Osteocyte (in vitro differentiated cells): ENCODE data around the gene KCNQ2. TPM values are rescaled to one million over a fixed set of nuclear protein-coding genes. Genes with fewer than 3 reads are reported as not detected.

ENCODE experiments used
- DNase-seq: peaks from one replicate; pipeline ENCODE4 v3.0.0; 2021; ENCODE audit warnings: mixed read lengths; ENCODE audit not compliant: unreplicated experiment; ENCODE audit errors: extremely low spot score
- H3K27ac Mint-ChIP-seq: one replicate; pipeline ENCODE4 v1.8.0; 2021; ENCODE audit warnings: mild to moderate bottlenecking, mixed read lengths; ENCODE audit not compliant: unreplicated experiment
- H3K27me3 Mint-ChIP-seq: one replicate; pipeline ENCODE4 v1.8.0; 2021; ENCODE audit warnings: mixed read lengths; ENCODE audit not compliant: unreplicated experiment
- H3K36me3 Mint-ChIP-seq: one replicate; pipeline ENCODE4 v1.8.0; 2021; ENCODE audit warnings: mixed read lengths; ENCODE audit not compliant: unreplicated experiment
- H3K4me1 Mint-ChIP-seq: one replicate; pipeline ENCODE4 v1.8.0; 2021; ENCODE audit warnings: mixed read lengths; ENCODE audit not compliant: unreplicated experiment
- H3K4me3 Mint-ChIP-seq: one replicate; pipeline ENCODE4 v1.8.0; 2021; ENCODE audit warnings: mild to moderate bottlenecking, moderate library complexity, mixed read lengths; ENCODE audit not compliant: unreplicated experiment
- H3K9me3 Mint-ChIP-seq: one replicate; pipeline ENCODE4 v1.8.0; 2021; ENCODE audit warnings: mixed read lengths; ENCODE audit not compliant: unreplicated experiment
- CTCF ChIP-seq: fragments of 200-600 bp; sonication (generic); IDR thresholded peaks from 2 replicates; pipeline ENCODE4 v1.5.0; 2021; ENCODE audit warnings: antibody characterized with exemption, mild to moderate bottlenecking, moderate library complexity
- total RNA-seq: library from RNA; stranded (reverse); gene quantifications from 2 replicates; pipeline ENCODE4 v1.2.1, GENCODE V29; 2021

The KCNQ2 gene
- total RNA-seq, 1 donor from 2014 or later = not detected

- no peaks in the 10 kb centered on the region for H3K36me3 Mint-ChIP-seq
- H3K27ac Mint-ChIP-seq = no peak overlapping the region
- H3K4me1 Mint-ChIP-seq = no peaks in the 10 kb centered on the region
- H3K4me3 Mint-ChIP-seq = no peak overlapping the region
- DNase-seq = no peak
- TF ChIP-seq CTCF = no peak
- H3K9me3 Mint-ChIP-seq = no peaks in the 10 kb centered on the region
- H3K27me3 Mint-ChIP-seq = peaks cover 2% of the 10 kb centered on the region
Observed at GRCh38 chr20:63409834-63410435, 62.5 kb downstream of the KCNQ2 start.

- TF ChIP-seq CTCF = no peak
- H3K9me3 Mint-ChIP-seq = no peaks in the 10 kb centered on the region
- H3K36me3 Mint-ChIP-seq = no peaks in the 10 kb centered on the region
- H3K4me1 Mint-ChIP-seq = no peaks in the 10 kb centered on the region
- H3K27me3 Mint-ChIP-seq = peaks cover 2% of the 10 kb centered on the region
- no peak overlapping the region for H3K4me3 Mint-ChIP-seq
- no peak overlapping the region for H3K27ac Mint-ChIP-seq
- DNase-seq = no peak
Observed at GRCh38 chr20:63409066-63409833, 63.2 kb downstream of the KCNQ2 start.

GRCh38 chr20:63408684-63409046 is 63.8 kb downstream of the KCNQ2 start:
- no peak overlapping the region for H3K27ac Mint-ChIP-seq

GRCh38 chr20:63407928-63408683 is 64.3 kb downstream of the KCNQ2 start:
- Mint-ChIP-seq H3K9me3 (no peaks in the 10 kb centered on the region), H3K27ac (no peak overlapping the region), H3K36me3 (no peaks in the 10 kb centered on the region), H3K4me3 (no peak overlapping the region), H3K4me1 (no peaks in the 10 kb centered on the region), H3K27me3 (peaks cover 2% of the 10 kb centered on the region)
- DNase-seq = no peak
- TF ChIP-seq CTCF = no peak

More at GRCh38 chr20:63408684-63409046, 63.8 kb downstream of the KCNQ2 start:
- TF ChIP-seq CTCF = no peak
- Mint-ChIP-seq H3K36me3 (no peaks in the 10 kb centered on the region), H3K9me3 (no peaks in the 10 kb centered on the region), H3K4me1 (no peaks in the 10 kb centered on the region), H3K27me3 (peaks cover 2% of the 10 kb centered on the region), H3K4me3 (no peak overlapping the region)
- DNase-seq = no peak
